H1 (cell line): ENCODE results near the gene ZMIZ1. TPM values are rescaled to one million over a fixed set of nuclear protein-coding genes. Genes with fewer than 3 reads are reported as not detected.

Experiments
- NANOG ChIP-seq: IDR thresholded peaks from 2 replicates; pipeline ENCODE4 v1.6.1; 2011; ENCODE audit warnings: low read length, low read depth, mild to moderate bottlenecking, inconsistent platforms; ENCODE audit not compliant: insufficient read depth, poor library complexity, severe bottlenecking
- polyA plus RNA-seq, 7 experiments: library from polyadenylated mRNA; depleted of rRNA in 3 of 7; stranded (reverse) in 5 of 7; unstranded in 2 of 7; fragments of >200 nt in 5 of 7; fragments of 200-250 nt in 2 of 7; gene quantifications; 1 replicate in 5 of 7; 2 replicates in 1 of 7; 4 replicates in 1 of 7; pipeline versions ENCODE4 v1.2.1 to v1.2.3, GENCODE V29; 2011 to 2013; ENCODE audit warnings: missing spikeins in 2 of 7, mixed read lengths in 2 of 7
- total RNA-seq: library from RNA; stranded (reverse); fragmentation: NEBNext Ultra II Directional; extraction: Animal tissue kit (Norgen Biotek cat#: 25700); gene quantifications from 2 replicates; pipeline ENCODE4 v1.2.1, GENCODE V29; 2021

ZMIZ1 gene
- total and polyA plus RNA-seq, 2 of the 8 experiments (the other 6 are each of a cell fraction or from before 2014, with no cell fraction given), result 8.1 to 28.0 TPM

GRCh38 chr10:79150444-79150754 is 81.6 kb downstream of the ZMIZ1 start (continued):
- TF ChIP-seq NANOG, result no peak
